Astrocyte of the spinal cord (primary cell): ENCODE data around the gene SLC22A4.

Source experiments
- DNase-seq: peaks from one replicate; pipeline ENCODE4 v3.0.0; 2011; ENCODE audit warnings: low read depth, low spot score
- H3K4me3 ChIP-seq: 2 replicates; pipeline ENCODE4 v1.5.1; 2011; ENCODE audit warnings: low read depth, mild to moderate bottlenecking, low read length, moderate library complexity
- in situ Hi-C: cut with HindIII; loops from 2 replicates; pipeline ENCODE4 v1.10.0; 2017; ENCODE audit warnings: low sequenced_read_pairs
- TF ChIP-seq, protein P1 (sequence below): IDR thresholded peaks from 2 replicates; pipeline ENCODE4 v1.5.1; 2012; ENCODE audit warnings: low read depth, mild to moderate bottlenecking, low read length, inconsistent platforms

The SLC22A4 gene

DNA sequence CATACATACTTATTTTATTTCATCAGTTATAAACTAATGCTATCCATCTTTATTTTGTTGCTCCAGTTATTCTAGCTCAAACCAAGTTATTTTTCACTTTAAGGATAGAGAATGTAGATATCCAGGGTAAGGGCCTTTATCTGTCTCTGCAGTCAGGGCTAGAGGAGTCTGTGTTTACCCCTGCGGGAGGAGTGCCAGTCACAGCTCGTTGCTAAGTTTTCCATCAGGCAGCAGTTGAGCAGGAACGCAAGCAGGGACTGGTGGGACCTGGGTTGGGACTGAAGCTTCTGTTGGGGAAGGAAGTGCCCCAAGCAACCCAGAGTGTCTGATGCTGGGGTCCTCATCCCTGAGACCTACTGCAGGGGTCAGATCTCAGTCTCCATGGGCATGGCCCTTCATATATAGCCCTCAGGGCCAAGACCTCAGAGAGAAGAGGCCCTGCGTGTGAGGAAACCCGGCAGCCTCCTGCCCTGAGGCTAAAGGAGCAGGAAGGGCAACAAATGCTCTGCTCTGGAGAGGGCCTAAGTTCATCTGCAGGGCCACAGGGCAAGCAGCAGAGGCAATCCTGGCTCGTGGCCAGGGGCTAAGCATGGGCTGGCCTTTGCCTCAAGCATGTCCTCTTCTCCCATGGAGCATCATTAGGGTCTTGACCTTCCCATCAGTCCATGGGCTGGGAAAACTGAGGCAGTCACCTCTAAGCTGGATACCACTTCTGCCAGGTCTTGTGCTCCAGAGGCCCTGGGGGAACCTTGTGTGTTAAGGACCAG, 6.6 kb downstream of the SLC22A4 start:
- no peak overlapping the region for H3K4me3 ChIP-seq
- TF ChIP-seq, protein P1, sequence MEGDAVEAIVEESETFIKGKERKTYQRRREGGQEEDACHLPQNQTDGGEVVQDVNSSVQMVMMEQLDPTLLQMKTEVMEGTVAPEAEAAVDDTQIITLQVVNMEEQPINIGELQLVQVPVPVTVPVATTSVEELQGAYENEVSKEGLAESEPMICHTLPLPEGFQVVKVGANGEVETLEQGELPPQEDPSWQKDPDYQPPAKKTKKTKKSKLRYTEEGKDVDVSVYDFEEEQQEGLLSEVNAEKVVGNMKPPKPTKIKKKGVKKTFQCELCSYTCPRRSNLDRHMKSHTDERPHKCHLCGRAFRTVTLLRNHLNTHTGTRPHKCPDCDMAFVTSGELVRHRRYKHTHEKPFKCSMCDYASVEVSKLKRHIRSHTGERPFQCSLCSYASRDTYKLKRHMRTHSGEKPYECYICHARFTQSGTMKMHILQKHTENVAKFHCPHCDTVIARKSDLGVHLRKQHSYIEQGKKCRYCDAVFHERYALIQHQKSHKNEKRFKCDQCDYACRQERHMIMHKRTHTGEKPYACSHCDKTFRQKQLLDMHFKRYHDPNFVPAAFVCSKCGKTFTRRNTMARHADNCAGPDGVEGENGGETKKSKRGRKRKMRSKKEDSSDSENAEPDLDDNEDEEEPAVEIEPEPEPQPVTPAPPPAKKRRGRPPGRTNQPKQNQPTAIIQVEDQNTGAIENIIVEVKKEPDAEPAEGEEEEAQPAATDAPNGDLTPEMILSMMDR: no peak
- no peak for DNase-seq
- in situ Hi-C loops: no loop called here

GRCh38 chr5:132301344-132302271, 7.4 kb downstream of the SLC22A4 start:
- in situ Hi-C loops: no loop called here
- no peak for DNase-seq
- no peak overlapping the region for H3K4me3 ChIP-seq
- TF ChIP-seq, protein P1: no peak

DNA sequence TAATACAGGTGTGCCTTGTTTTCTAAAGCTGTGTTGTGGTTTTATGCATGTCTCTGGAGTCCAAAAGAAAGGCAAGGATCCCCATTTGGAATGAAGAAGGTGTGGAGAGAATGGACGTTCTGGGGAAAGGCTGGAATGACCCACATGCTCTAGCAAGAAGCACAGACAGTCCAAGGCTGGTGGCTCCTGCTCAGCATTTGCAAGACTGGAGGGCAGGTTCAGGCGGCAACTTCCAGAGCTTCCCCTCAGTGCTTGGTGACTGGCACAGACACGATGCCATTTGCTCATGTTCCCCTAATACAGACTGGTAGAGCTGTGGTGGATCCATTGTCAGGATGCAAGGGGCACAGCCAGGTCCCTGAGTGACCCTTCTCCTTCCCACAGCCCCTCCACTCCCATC, 8.2 kb downstream of the SLC22A4 start:
- DNase-seq: no peak
- TF ChIP-seq, protein P1: no peak
- in situ Hi-C loops: no loop called here
- H3K4me3 ChIP-seq: no peak overlapping the region

GRCh38 chr5:132303589-132303988, 9.4 kb downstream of the SLC22A4 start:
- H3K4me3 ChIP-seq: no peak overlapping the region
- in situ Hi-C loops: no loop called here
- TF ChIP-seq, protein P1: no peak
- DNase-seq: no peak

- H3K4me3 ChIP-seq: no peak overlapping the region
- TF ChIP-seq, protein P1: no peak
- in situ Hi-C loops: no loop called here
- DNase-seq: no peak
These were observed 11.2 kb downstream of the SLC22A4 start for GRCh38 chr5:132305420-132305819.

DNA sequence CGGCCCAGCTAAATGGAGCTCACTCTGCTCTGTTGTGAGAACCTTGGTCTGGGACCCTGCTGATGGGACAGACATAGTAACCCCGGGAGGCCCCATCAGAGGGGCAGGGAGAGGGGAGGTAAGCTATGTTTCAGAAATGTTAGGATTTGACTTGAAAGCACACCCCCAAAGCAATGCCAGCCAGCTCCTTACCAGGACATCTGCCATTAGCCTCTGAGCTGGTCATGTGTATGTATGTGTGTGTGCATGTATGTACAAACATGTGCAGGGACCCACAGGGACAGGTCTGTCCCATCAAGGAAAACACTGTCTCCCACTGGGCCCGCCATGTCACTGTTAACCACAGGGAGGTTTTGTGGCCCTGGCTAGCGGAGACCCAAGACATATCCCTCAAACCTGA, 14.5 kb downstream of the SLC22A4 start:
- in situ Hi-C loops: no loop called here
- no peak overlapping the region for H3K4me3 ChIP-seq
- DNase-seq: no peak
- TF ChIP-seq, protein P1: no peak
